ENCODE data around the gene CACNA1C.

The CACNA1C gene

GRCh38 chr12:2453076-2453760 lies 400.4 kb downstream of the CACNA1C start:
- no peak overlapping the region for H3K4me3 ChIP-seq (ENCODE audit: low read length in 2 of 2)
- peaks cover 14 to 17% of the 10 kb centered on the region in 2 donors for H3K36me3 ChIP-seq (ENCODE audit: control insufficient read depth in 2 of 2, insufficient read depth in 2 of 2, low read length in 2 of 2)
- H3K9me3 ChIP-seq (ENCODE audit: control insufficient read depth in 2 of 2, low read length in 2 of 2): no peaks in the 10 kb centered on the region
- H3K4me1 ChIP-seq (ENCODE audit: control insufficient read depth, insufficient read depth, low read length): peaks cover 9% of the 10 kb centered on the region
- no peak overlapping the region for H3K9ac ChIP-seq (ENCODE audit: low read length in 2 of 2)
- H3K27ac ChIP-seq (ENCODE audit: low read length): no peak overlapping the region
- H3K27me3 ChIP-seq (ENCODE audit: control insufficient read depth in 1 of 2, insufficient read depth in 2 of 2, low read length in 2 of 2): no peaks in the 10 kb centered on the region

GRCh38 chr12:2453761-2454090 lies 400.9 kb downstream of the CACNA1C start:
- no peaks in the 10 kb centered on the region for H3K27me3 ChIP-seq (ENCODE audit: control insufficient read depth in 1 of 2, insufficient read depth in 2 of 2, low read length in 2 of 2)
- no peaks in the 10 kb centered on the region for H3K9me3 ChIP-seq (ENCODE audit: control insufficient read depth in 2 of 2, low read length in 2 of 2)
- no peak overlapping the region for H3K4me3 ChIP-seq (ENCODE audit: low read length in 2 of 2)
- H3K27ac ChIP-seq (ENCODE audit: low read length): no peak overlapping the region
- peaks cover 17 to 21% of the 10 kb centered on the region in 2 donors for H3K36me3 ChIP-seq (ENCODE audit: control insufficient read depth in 2 of 2, insufficient read depth in 2 of 2, low read length in 2 of 2)
- peaks cover 9% of the 10 kb centered on the region for H3K4me1 ChIP-seq (ENCODE audit: control insufficient read depth, insufficient read depth, low read length)
- H3K9ac ChIP-seq (ENCODE audit: low read length in 2 of 2): no peak overlapping the region

GRCh38 chr12:2454601-2455177 lies 401.9 kb downstream of the CACNA1C start:
- no peak overlapping the region for H3K27ac ChIP-seq (ENCODE audit: low read length)
- peaks cover 9% of the 10 kb centered on the region for H3K4me1 ChIP-seq (ENCODE audit: control insufficient read depth, insufficient read depth, low read length)
- peaks cover 13 to 15% of the 10 kb centered on the region in 2 donors for H3K36me3 ChIP-seq (ENCODE audit: control insufficient read depth in 2 of 2, insufficient read depth in 2 of 2, low read length in 2 of 2)
- H3K4me3 ChIP-seq (ENCODE audit: low read length in 2 of 2): no peak overlapping the region
- H3K9me3 ChIP-seq (ENCODE audit: control insufficient read depth in 2 of 2, low read length in 2 of 2): no peaks in the 10 kb centered on the region
- no peak overlapping the region for H3K9ac ChIP-seq (ENCODE audit: low read length in 2 of 2)
- H3K27me3 ChIP-seq (ENCODE audit: control insufficient read depth in 1 of 2, insufficient read depth in 2 of 2, low read length in 2 of 2): no peaks in the 10 kb centered on the region

GRCh38 chr12:2455410-2455809 lies 402.6 kb downstream of the CACNA1C start:
- Histone ChIP-seq H3K27me3 (ENCODE audit: control insufficient read depth in 1 of 2, insufficient read depth in 2 of 2, low read length in 2 of 2) (no peaks in the 10 kb centered on the region), H3K36me3 (ENCODE audit: control insufficient read depth in 2 of 2, insufficient read depth in 2 of 2, low read length in 2 of 2) (peaks cover 17% of the 10 kb centered on the region in 2 donors), H3K4me3 (ENCODE audit: low read length in 2 of 2) (no peak overlapping the region), H3K4me1 (ENCODE audit: control insufficient read depth, insufficient read depth, low read length) (peaks cover 9% of the 10 kb centered on the region), H3K9ac (ENCODE audit: low read length in 2 of 2) (no peak overlapping the region), H3K9me3 (ENCODE audit: control insufficient read depth in 2 of 2, low read length in 2 of 2) (no peaks in the 10 kb centered on the region), H3K27ac (ENCODE audit: low read length) (no peak overlapping the region)

- peaks cover 6% of the 10 kb centered on the region for H3K4me1 ChIP-seq (ENCODE audit: control insufficient read depth, insufficient read depth, low read length)
- H3K27ac ChIP-seq (ENCODE audit: low read length): peak overlapping the region; percentile 6
- H3K36me3 ChIP-seq (ENCODE audit: control insufficient read depth in 2 of 2, insufficient read depth in 2 of 2, low read length in 2 of 2): peaks cover 15 to 21% of the 10 kb centered on the region in 2 donors
- no peak overlapping the region for H3K9ac ChIP-seq (ENCODE audit: low read length in 2 of 2)
- no peak overlapping the region for H3K4me3 ChIP-seq (ENCODE audit: low read length in 2 of 2)
- H3K27me3 ChIP-seq (ENCODE audit: control insufficient read depth in 1 of 2, insufficient read depth in 2 of 2, low read length in 2 of 2): no peaks in the 10 kb centered on the region
- no peaks in the 10 kb centered on the region for H3K9me3 ChIP-seq (ENCODE audit: control insufficient read depth in 2 of 2, low read length in 2 of 2)
These were observed 403.5 kb downstream of the CACNA1C start for GRCh38 chr12:2456122-2456812.

GRCh38 chr12:2456813-2457186 lies 404.0 kb downstream of the CACNA1C start:
- no peaks in the 10 kb centered on the region for H3K27me3 ChIP-seq (ENCODE audit: control insufficient read depth in 1 of 2, insufficient read depth in 2 of 2, low read length in 2 of 2)
- H3K27ac ChIP-seq (ENCODE audit: low read length): peak overlapping the region; percentile 6
- H3K4me3 ChIP-seq (ENCODE audit: low read length in 2 of 2): no peak overlapping the region
- H3K36me3 ChIP-seq (ENCODE audit: control insufficient read depth in 2 of 2, insufficient read depth in 2 of 2, low read length in 2 of 2): peaks cover 15 to 22% of the 10 kb centered on the region in 2 donors
- H3K4me1 ChIP-seq (ENCODE audit: control insufficient read depth, insufficient read depth, low read length): peaks cover 2% of the 10 kb centered on the region
- no peaks in the 10 kb centered on the region for H3K9me3 ChIP-seq (ENCODE audit: control insufficient read depth in 2 of 2, low read length in 2 of 2)
- H3K9ac ChIP-seq (ENCODE audit: low read length in 2 of 2): no peak overlapping the region

- Histone ChIP-seq H3K27ac (ENCODE audit: low read length) (peak overlapping the region; percentile 6), H3K9me3 (ENCODE audit: control insufficient read depth in 2 of 2, low read length in 2 of 2) (no peaks in the 10 kb centered on the region), H3K9ac (ENCODE audit: low read length in 2 of 2) (no peak overlapping the region), H3K4me1 (ENCODE audit: control insufficient read depth, insufficient read depth, low read length) (peaks cover 2% of the 10 kb centered on the region), H3K27me3 (ENCODE audit: control insufficient read depth in 1 of 2, insufficient read depth in 2 of 2, low read length in 2 of 2) (no peaks in the 10 kb centered on the region), H3K36me3 (ENCODE audit: control insufficient read depth in 2 of 2, insufficient read depth in 2 of 2, low read length in 2 of 2) (peaks cover 19 to 24% of the 10 kb centered on the region in 2 donors), H3K4me3 (ENCODE audit: low read length in 2 of 2) (no peak overlapping the region)
These were observed 404.6 kb downstream of the CACNA1C start for GRCh38 chr12:2457215-2457932.

- Histone ChIP-seq H3K36me3 (ENCODE audit: control insufficient read depth in 2 of 2, insufficient read depth in 2 of 2, low read length in 2 of 2) (peaks cover 19 to 24% of the 10 kb centered on the region in 2 donors), H3K27me3 (ENCODE audit: control insufficient read depth in 1 of 2, insufficient read depth in 2 of 2, low read length in 2 of 2) (no peaks in the 10 kb centered on the region), H3K27ac (ENCODE audit: low read length) (no peak overlapping the region)
These were observed 405.2 kb downstream of the CACNA1C start for GRCh38 chr12:2457933-2458414.

GRCh38 chr12:2460051-2460670 lies 407.4 kb downstream of the CACNA1C start:
- Histone ChIP-seq H3K9ac (ENCODE audit: low read length in 2 of 2) (no peak overlapping the region), H3K9me3 (ENCODE audit: control insufficient read depth in 2 of 2, low read length in 2 of 2) (no peaks in the 10 kb centered on the region), H3K4me1 (ENCODE audit: control insufficient read depth, insufficient read depth, low read length) (peaks cover 2% of the 10 kb centered on the region), H3K36me3 (ENCODE audit: control insufficient read depth in 2 of 2, insufficient read depth in 2 of 2, low read length in 2 of 2) (peaks cover 24 to 25% of the 10 kb centered on the region in 2 donors), H3K27ac (ENCODE audit: low read length) (no peak overlapping the region), H3K27me3 (ENCODE audit: control insufficient read depth in 1 of 2, insufficient read depth in 2 of 2, low read length in 2 of 2) (no peaks in the 10 kb centered on the region), H3K4me3 (ENCODE audit: low read length in 2 of 2) (no peak overlapping the region)

More at GRCh38 chr12:2457933-2458414, 405.2 kb downstream of the CACNA1C start:
- Histone ChIP-seq H3K4me1 (ENCODE audit: control insufficient read depth, insufficient read depth, low read length) (peaks cover 2% of the 10 kb centered on the region), H3K9me3 (ENCODE audit: control insufficient read depth in 2 of 2, low read length in 2 of 2) (no peaks in the 10 kb centered on the region), H3K4me3 (ENCODE audit: low read length in 2 of 2) (no peak overlapping the region), H3K9ac (ENCODE audit: low read length in 2 of 2) (no peak overlapping the region)

- Histone ChIP-seq H3K4me1 (ENCODE audit: control insufficient read depth, insufficient read depth, low read length) (peaks cover 2% of the 10 kb centered on the region), H3K4me3 (ENCODE audit: low read length in 2 of 2) (no peak overlapping the region), H3K36me3 (ENCODE audit: control insufficient read depth in 2 of 2, insufficient read depth in 2 of 2, low read length in 2 of 2) (peaks cover 19 to 25% of the 10 kb centered on the region in 2 donors), H3K27me3 (ENCODE audit: control insufficient read depth in 1 of 2, insufficient read depth in 2 of 2, low read length in 2 of 2) (no peaks in the 10 kb centered on the region), H3K9ac (ENCODE audit: low read length in 2 of 2) (no peak overlapping the region), H3K9me3 (ENCODE audit: control insufficient read depth in 2 of 2, low read length in 2 of 2) (no peaks in the 10 kb centered on the region), H3K27ac (ENCODE audit: low read length) (no peak overlapping the region)
These were observed 408.3 kb downstream of the CACNA1C start for GRCh38 chr12:2461046-2461445.
